ENCODE measurements around the gene ANGPT4.

ANGPT4 gene

GRCh38 chr20:940926-941325 is 24.8 kb upstream of the ANGPT4 start:
- DNase-seq (ENCODE audit: low read depth), result no peak

GRCh38 chr20:939606-940005 is 23.5 kb upstream of the ANGPT4 start:
- no peak for DNase-seq (ENCODE audit: low read depth)

GRCh38 chr20:934186-934840 is 18.2 kb upstream of the ANGPT4 start:
- DNase-seq (ENCODE audit: low read depth), result no peak

GRCh38 chr20:933029-933428 is 16.9 kb upstream of the ANGPT4 start:
- no peak for DNase-seq (ENCODE audit: low read depth)

GRCh38 chr20:931401-931800 is 15.3 kb upstream of the ANGPT4 start:
- no peak for DNase-seq (ENCODE audit: low read depth)

- no peak for DNase-seq (ENCODE audit: low read depth)
These were observed 10.5 kb upstream of the ANGPT4 start for GRCh38 chr20:926670-927069.

- no peak for DNase-seq (ENCODE audit: low read depth)
These were observed 9.4 kb upstream of the ANGPT4 start for GRCh38 chr20:925516-925915.

- no peak for DNase-seq (ENCODE audit: low read depth)
These were observed 8.5 kb upstream of the ANGPT4 start for GRCh38 chr20:924639-925038.

- no peak for DNase-seq (ENCODE audit: low read depth)
These were observed 6.6 kb upstream of the ANGPT4 start for GRCh38 chr20:922781-923180.

GRCh38 chr20:921068-921467 is 4.9 kb upstream of the ANGPT4 start:
- DNase-seq (ENCODE audit: low read depth), result no peak

- no peak for DNase-seq (ENCODE audit: low read depth)
These were observed 4.2 kb upstream of the ANGPT4 start for GRCh38 chr20:920311-920710.

GRCh38 chr20:919491-919916 is 3.4 kb upstream of the ANGPT4 start:
- no peak for DNase-seq (ENCODE audit: low read depth)

GRCh38 chr20:917416-917815 is 1.3 kb upstream of the ANGPT4 start:
- no peak for DNase-seq (ENCODE audit: low read depth)

GRCh38 chr20:916825-917224 is 691 bp upstream of the ANGPT4 start:
- no peak for DNase-seq (ENCODE audit: low read depth)

GRCh38 chr20:914727-915498 is 1.2 kb downstream of the ANGPT4 start:
- DNase-seq (ENCODE audit: low read depth), result no peak

GRCh38 chr20:913306-913849 is 2.8 kb downstream of the ANGPT4 start:
- no peak for DNase-seq (ENCODE audit: low read depth)

GRCh38 chr20:911882-912600 is 4.1 kb downstream of the ANGPT4 start:
- DNase-seq (ENCODE audit: low read depth), result no peak

- DNase-seq (ENCODE audit: low read depth), result no peak
These were observed 5.0 kb downstream of the ANGPT4 start for GRCh38 chr20:910870-911770.

GRCh38 chr20:910132-910869 is 5.8 kb downstream of the ANGPT4 start:
- DNase-seq (ENCODE audit: low read depth), result no peak

GRCh38 chr20:909641-910040 is 6.5 kb downstream of the ANGPT4 start:
- DNase-seq (ENCODE audit: low read depth), result no peak

GRCh38 chr20:906703-907270 is 9.3 kb downstream of the ANGPT4 start:
- no peak for DNase-seq (ENCODE audit: low read depth)
